WERI-Rb-1 (cell line): ENCODE results near the gene ST3GAL4.

ENCODE experiments used
- DNase-seq: peaks from one replicate; pipeline ENCODE4 v3.0.0-alpha.2; 2020
- H3K27ac ChIP-seq: fragments of 250-450 bp; sonication (Bioruptor Pico); 2 replicates; pipeline ENCODE4 v1.5.1; 2020; ENCODE audit warnings: mild to moderate bottlenecking, moderate library complexity
- H3K27me3 ChIP-seq: fragments of 250-450 bp; sonication (Bioruptor Pico); 2 replicates; pipeline ENCODE4 v1.5.1; 2021; ENCODE audit warnings: mild to moderate bottlenecking, low read depth, moderate library complexity; ENCODE audit not compliant: insufficient read depth, severe bottlenecking
- H3K36me3 ChIP-seq: fragments of 250-450 bp; sonication (Bioruptor Pico); 2 replicates; pipeline ENCODE4 v1.5.1; 2020; ENCODE audit warnings: mild to moderate bottlenecking, moderate library complexity
- H3K4me3 ChIP-seq: 2 replicates; pipeline ENCODE4 v1.5.1; 2011; ENCODE audit warnings: low read depth, mild to moderate bottlenecking, control low read depth, low read length
- H3K9me3 ChIP-seq: fragments of 250-450 bp; sonication (Bioruptor Pico); 2 replicates; pipeline ENCODE4 v1.5.1; 2021; ENCODE audit warnings: mild to moderate bottlenecking, moderate library complexity; ENCODE audit not compliant: severe bottlenecking
- TF ChIP-seq, protein P1 (sequence below): IDR thresholded peaks from 2 replicates; pipeline ENCODE4 v1.5.1; 2011; ENCODE audit warnings: low read depth, mild to moderate bottlenecking, control low read depth, inconsistent platforms, low read length

ST3GAL4 gene

DNA sequence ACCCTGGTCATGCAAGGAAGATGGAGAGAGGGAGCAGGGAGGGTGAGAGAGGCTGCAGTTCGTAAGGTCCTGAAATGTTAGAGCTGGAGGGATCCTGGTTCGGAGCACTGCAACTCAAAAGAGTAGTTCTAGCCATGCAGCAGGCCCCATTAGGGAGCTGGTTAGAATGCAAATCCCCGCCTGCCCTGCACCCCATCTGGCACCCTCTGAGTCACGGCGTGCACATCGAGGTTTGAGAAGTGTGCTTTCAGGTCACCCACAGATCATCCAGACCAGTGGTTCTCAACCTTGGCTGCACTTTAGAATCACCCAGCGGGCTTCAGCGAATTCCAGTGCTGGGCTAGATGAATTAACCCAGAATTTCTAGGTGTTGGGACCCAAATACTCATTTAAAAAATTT lies 48.2 kb downstream of the ST3GAL4 start:
- Histone ChIP-seq H3K4me3 (peak overlapping the region; percentile 36), H3K9me3 (no peaks in the 10 kb centered on the region), H3K27me3 (no peaks in the 10 kb centered on the region), H3K27ac (peak overlapping the region; percentile 89), H3K36me3 (peaks cover 10% of the 10 kb centered on the region)
- DNase-seq, result peak; percentile 89
- TF ChIP-seq, protein P1, sequence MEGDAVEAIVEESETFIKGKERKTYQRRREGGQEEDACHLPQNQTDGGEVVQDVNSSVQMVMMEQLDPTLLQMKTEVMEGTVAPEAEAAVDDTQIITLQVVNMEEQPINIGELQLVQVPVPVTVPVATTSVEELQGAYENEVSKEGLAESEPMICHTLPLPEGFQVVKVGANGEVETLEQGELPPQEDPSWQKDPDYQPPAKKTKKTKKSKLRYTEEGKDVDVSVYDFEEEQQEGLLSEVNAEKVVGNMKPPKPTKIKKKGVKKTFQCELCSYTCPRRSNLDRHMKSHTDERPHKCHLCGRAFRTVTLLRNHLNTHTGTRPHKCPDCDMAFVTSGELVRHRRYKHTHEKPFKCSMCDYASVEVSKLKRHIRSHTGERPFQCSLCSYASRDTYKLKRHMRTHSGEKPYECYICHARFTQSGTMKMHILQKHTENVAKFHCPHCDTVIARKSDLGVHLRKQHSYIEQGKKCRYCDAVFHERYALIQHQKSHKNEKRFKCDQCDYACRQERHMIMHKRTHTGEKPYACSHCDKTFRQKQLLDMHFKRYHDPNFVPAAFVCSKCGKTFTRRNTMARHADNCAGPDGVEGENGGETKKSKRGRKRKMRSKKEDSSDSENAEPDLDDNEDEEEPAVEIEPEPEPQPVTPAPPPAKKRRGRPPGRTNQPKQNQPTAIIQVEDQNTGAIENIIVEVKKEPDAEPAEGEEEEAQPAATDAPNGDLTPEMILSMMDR, result no peak

DNA sequence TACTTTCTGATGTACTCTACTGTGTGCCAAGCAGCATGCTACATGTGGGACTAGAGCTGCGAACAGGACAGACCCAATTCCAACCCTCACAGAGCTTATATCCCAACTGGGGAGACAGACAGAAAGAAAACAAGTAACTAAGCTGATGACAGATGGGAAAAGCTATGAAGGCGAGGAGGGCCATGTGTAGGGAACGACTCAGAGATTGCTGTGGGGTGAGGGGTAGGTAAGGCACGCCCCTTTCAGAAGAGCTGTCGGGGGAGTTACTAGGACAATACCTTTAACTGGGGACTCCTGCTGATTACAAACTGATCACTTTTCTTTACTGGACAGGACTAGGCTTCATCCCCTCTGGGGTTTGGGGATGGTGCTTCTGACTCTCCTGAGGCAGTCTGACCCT lies 48.9 kb downstream of the ST3GAL4 start:
- TF ChIP-seq, protein P1, result no peak
- peaks cover 12% of the 10 kb centered on the region for H3K36me3 ChIP-seq
- peak overlapping the region; percentile 36 for H3K4me3 ChIP-seq
- peak overlapping the region; percentile 89 for H3K27ac ChIP-seq
- H3K27me3 ChIP-seq, result no peaks in the 10 kb centered on the region
- DNase-seq, result peak; percentile 82
- H3K9me3 ChIP-seq, result no peaks in the 10 kb centered on the region

DNA sequence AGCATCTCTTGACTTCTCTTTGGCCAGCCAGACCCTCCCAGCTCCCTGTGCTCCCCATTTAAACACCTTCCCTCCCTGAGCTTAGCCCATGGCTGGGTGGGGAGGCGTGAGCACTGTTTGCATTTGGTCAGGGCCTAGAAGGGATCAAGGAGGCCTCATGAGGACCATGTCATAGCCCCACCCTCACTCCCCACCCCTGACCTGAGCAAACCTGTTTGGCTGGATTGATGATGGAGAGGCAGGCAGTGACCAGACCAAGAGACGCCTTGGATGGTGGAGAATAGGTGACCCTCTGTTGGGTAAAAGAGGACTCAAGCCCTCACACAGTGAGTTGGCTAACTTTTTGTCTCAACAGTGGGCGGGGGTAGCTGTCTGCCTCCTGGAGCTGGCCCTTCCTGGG lies 49.9 kb downstream of the ST3GAL4 start:
- Histone ChIP-seq H3K27ac (peak overlapping the region; percentile 89), H3K36me3 (peaks cover 21% of the 10 kb centered on the region), H3K4me3 (no peak overlapping the region), H3K9me3 (no peaks in the 10 kb centered on the region), H3K27me3 (no peaks in the 10 kb centered on the region)
- DNase-seq, result no peak
- TF ChIP-seq, protein P1, result no peak

DNA sequence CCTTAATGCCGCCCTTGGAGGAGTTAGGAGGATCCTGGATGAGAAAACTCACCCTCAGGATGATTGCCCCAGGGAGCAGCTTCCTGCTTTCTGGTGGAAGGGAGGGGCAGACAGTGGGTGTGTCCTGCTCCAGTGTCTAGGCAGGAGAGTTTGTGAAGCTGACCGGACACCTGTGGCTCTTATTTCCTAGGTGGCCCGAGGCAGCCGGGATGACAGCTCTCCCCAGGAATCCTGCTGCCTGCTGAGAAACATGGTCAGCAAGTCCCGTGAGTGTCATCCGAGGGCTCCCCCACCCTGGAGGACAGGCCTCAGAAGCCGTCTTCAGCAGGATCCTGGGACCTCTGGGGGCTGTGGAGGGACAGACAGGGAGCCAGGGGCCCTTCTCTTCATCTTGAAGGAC lies 50.4 kb downstream of the ST3GAL4 start:
- Histone ChIP-seq H3K27ac (peak overlapping the region; percentile 89), H3K36me3 (peaks cover 26% of the 10 kb centered on the region), H3K4me3 (no peak overlapping the region), H3K9me3 (no peaks in the 10 kb centered on the region), H3K27me3 (no peaks in the 10 kb centered on the region)
- no peak for DNase-seq
- TF ChIP-seq, protein P1, result no peak

DNA sequence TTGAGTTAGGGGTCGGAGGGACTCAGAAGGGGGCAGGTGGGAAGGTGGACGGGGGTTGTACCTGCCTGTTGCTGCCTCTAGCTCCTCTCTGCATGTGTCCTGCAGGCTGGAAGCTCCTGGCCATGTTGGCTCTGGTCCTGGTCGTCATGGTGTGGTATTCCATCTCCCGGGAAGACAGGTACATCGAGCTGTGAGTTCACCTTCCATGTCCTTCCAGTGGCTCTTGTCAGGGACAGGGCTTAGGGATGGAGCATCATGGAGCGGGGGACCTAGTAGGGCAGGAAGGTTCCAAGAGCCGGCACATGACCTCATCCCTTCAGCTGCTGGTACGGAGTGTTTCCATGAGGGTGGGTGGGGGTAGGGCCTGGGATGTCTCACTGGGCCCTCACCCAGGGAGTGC lies 50.9 kb downstream of the ST3GAL4 start:
- TF ChIP-seq, protein P1, result no peak
- DNase-seq, result no peak
- H3K9me3 ChIP-seq, result no peaks in the 10 kb centered on the region
- H3K27me3 ChIP-seq, result no peaks in the 10 kb centered on the region
- peak overlapping the region; percentile 89 for H3K27ac ChIP-seq
- no peak overlapping the region for H3K4me3 ChIP-seq
- peaks cover 26% of the 10 kb centered on the region for H3K36me3 ChIP-seq

DNA sequence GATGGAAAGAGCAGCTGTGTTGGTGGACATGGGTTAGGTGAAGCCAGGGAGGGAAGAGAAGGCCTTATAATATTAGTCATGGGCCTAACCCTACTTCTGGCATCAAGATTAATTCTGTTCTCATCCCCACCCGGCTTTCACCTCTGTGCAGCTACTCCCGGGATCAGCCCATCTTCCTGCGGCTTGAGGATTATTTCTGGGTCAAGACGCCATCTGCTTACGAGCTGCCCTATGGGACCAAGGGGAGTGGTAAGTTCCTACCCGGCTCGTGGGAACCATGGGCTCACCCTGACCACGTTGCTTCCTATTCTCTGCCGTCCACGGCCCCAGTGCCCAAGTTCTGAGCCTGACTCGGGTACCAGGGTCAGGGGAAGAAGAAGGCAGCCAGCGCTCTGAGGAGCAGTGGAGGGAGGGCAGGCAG lies 51.6 kb downstream of the ST3GAL4 start:
- peaks cover 34% of the 10 kb centered on the region for H3K36me3 ChIP-seq
- peak; percentile 90 for DNase-seq
- H3K4me3 ChIP-seq, result peak overlapping the region; percentile 13
- H3K27me3 ChIP-seq, result no peaks in the 10 kb centered on the region
- H3K27ac ChIP-seq, result peak overlapping the region; percentile 89
- no peaks in the 10 kb centered on the region for H3K9me3 ChIP-seq
- TF ChIP-seq, protein P1, result no peak
